CD1c-positive myeloid dendritic cell (primary cell): ENCODE data around the gene ABHD6.

ENCODE experiments used
- DNase-seq: peaks from one replicate; pipeline ENCODE4 v3.0.0-alpha.2; 2016; ENCODE audit errors: extremely low spot score

The ABHD6 gene, protein sequence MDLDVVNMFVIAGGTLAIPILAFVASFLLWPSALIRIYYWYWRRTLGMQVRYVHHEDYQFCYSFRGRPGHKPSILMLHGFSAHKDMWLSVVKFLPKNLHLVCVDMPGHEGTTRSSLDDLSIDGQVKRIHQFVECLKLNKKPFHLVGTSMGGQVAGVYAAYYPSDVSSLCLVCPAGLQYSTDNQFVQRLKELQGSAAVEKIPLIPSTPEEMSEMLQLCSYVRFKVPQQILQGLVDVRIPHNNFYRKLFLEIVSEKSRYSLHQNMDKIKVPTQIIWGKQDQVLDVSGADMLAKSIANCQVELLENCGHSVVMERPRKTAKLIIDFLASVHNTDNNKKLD

DNA sequence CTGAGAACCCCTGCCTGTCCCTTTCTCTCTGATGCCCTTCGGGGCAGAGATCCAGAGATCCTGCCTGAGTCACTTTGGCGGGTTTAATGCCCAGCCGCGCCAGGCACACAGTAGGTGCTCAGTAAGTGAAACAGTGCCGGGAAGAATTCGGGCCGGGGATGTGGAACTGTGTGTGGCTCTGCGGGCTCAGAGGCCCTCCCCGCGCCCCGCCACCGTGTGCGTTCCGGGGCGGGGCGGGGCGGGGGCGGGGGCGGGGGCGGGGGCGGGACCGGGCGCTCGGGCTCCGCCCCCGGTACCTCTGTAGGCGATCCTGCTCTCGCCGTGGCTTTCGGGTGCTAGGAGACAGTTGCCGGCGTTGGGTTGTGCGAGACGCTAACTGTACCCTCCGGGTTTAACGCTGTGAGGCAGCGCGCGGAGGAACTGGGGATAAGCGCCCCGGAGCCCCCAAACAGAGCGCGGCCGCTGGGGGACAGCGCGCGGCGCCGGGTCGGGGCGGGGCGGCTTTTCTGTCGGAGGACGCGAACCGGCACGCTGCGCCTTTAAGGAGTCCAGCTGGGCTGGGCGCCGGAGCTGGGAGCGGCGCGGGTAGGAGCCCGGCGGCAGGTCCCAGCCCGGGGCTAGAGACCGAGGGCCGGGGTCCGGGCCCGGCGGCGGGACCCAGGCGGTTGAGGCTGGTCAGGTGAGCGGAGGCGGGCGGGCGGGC, at the start of gene ABHD6:
Gene ABHD6, plus strand, starts transcription at position 555 of the 703 bp plus-strand sequence. CDS start 18,795 bp downstream, outside the sequence.
- peak; percentile 80 for DNase-seq

DNA sequence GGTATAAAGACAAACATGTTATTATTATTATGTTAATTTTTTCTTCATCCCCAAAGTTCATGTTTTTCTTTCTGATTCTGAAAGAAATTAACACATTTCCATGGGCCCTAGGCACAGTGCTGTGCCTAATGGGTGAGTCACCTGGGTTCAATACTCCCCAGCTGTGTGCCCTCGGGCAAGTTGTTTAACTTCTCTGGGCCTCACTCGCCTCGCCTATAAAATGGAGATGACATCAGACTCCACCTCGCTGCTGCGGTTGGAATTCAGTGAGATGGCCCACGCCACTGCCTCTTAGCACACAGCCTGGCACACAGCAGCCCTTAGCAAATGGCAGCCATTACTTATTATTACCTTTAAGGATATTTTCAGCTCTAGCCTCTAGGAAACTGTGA, 49.4 kb upstream of the ABHD6 start:
- no peak for DNase-seq

DNA sequence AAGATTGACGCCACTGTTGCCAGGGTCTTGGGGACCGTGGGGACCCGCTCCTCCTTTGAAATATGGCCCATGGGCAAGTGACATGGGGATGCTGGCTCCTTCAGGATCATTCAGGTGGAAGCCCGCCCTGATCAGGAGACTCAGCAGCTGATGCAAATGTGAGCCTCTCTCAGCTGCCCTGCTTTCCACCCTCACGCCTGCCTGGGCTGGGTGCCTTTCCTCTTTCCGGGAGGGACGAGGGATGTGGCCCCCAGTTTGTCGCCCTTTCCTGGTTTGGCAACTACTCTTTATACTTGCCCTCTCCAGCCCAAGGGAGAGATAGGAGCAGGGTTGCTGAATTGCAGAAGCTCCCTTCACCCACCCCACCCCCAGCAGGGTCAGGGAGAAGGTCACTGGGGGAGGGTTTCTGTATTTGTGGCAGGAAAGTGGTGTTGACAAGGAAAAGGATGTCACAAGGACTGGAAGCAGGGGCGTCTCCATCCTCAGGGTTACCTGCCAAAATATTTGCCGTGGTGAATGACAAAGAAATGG, 48.6 kb upstream of the ABHD6 start:
- peak; percentile 34 for DNase-seq

DNA sequence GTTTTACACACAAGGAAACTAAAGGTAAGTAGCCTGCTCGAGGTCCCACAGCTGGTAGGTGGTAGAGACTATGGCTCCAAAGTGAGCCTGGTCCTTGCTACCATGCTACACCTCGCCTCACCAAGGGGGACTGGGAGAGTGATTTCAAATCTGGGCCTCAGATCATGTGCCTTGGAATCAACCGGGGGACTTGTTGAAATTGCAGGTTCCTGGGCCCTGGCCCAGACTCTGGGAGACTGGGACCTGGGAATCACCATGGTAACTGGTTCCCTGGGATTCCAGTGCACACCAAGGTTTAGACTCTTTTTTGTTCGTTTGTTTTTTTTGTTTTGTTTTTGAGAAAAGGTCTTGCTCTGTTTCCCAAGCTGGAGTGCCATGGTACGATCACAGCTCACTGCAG, 47.9 kb upstream of the ABHD6 start:
- no peak for DNase-seq

DNA sequence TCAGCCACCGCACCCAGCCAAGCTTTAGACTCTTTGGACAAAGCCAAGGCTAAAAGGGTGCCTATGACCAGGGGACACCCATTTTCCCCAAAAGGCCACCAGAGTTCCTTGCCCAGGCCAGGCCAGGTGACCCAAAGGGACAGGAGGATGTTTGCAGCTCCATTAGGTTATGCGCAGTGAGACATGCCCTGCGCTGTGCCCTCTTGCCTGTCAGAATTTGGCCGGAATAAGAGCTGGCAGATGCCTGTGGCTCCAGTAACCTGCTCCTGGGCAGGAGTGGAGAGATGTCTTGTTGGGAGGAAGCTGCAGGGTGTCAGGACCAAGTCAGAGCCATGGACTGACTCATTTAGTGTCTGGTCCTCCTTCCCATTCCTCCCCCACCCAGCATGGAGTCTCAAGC, 47.3 kb upstream of the ABHD6 start:
- no peak for DNase-seq

DNA sequence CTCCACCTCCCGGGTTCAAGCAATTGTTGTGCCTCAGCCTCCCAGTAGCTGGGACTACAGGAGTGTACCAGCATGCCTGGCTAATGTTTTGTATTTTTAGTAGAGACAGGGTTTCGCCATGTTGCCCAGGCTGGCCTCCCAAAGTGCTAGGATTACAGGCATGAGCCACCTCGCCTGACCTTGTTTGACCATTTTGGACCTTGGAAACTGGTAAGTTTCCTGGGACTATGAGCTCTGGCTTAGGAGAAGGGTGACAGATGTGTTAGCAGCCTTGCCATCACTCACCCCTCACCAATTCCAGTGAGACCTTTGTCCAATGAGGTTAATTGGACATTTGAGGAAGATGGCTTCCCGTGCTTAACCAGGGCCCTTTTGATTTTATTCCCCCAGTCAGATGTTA, 46.7 kb upstream of the ABHD6 start:
- no peak for DNase-seq

DNA sequence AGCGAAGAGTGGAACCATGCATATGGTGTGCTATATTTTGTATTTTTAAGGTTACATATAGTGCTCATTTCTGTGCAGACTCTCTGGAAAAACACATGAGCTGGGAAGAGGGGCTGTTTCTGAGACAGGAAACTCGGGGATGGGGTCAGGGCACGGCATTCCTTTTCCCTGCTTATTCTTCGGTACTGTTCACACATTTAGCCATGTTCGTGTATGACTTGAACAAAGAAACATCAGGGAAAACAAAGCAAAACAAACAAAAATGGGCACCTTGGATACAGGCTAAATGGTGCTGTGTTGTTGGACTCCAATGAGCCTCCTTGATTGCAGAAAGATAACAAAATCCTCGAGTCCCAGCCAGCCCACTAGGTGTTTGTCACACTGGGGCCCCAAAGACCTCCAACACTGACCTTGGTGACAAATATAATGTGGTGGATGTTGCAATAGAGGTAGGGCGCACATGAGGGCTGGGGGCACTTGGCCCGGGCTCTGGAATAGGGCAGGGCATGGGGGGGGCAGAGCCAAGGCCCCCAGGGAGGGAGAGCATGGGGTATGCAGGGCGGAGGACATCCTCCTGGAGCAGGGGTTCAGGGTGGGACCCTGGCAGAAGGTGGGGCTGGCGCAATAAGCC, 46.1 kb upstream of the ABHD6 start:
- no peak for DNase-seq

DNA sequence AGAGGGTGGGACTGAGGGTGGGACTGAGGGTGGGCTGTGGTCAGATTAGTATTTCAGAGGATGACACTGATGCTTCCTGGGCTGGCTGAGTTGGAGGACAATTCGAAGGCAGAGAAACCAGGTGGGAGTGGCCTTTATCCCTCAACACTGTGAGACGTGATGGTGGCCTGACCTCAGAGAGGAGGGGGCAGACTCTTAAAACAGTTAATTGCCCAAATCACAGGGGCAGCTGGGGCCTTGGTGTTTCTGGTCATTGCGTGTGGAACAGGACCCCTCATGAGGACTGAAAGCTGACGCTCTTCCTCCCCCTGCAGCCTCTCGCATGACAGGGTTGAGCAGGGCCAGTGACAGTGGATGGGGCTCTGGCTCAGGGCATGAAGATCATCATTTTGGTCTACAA, 45.5 kb upstream of the ABHD6 start:
- DNase-seq: no peak

DNA sequence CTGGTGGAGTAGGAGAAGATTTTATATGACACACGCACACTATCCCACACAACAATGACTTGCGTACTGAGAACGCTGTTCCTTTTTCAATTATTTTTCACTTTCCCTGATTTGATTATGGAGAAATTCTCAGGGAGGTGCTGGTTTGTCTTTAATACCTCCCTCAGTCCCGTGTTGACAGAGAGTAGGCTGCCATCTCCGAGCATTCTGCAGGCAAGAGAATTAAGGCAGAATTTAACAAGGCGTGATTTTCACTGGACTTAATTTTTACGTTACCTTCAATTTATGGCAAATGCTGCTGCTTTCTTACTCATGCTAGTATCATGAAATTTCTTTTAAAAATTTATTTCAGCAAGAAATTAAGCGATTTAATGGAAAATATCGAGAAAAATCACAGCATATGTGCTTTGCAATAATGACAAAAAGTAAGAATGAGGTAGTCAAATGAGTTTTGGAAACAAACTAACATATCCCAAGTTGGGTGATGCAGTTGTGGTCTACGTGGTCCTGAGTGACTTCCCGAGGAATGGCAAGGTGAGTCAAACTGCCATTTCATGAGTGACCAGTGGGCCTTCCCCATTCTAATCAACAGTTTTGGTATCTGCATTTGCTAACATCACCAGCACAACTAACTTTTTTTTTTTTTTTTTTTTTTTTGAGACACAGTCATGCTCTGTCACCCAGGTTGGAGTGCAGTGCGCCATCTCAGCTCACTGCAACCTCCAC, 43.7 kb upstream of the ABHD6 start:
- DNase-seq: no peak

DNA sequence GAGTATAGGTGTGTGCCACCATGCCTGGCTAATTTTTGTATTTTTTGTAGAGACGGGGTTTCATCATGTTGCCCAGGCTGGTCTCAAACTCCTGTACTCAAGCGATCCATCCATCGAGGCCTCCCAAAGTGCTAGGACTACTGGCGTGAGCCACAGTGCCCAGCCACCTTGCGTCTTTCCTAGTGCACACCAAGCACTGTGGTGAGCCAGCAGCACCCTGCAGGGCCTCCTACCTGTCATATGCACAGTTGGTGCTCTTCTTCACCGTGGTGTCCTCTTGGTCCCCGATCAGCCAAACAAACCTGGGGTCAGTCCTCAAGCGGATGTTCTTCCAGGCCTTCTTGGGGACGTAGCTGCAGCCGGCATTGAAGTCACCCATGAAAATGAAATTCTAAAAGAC, 40.0 kb upstream of the ABHD6 start:
- DNase-seq: no peak

DNA sequence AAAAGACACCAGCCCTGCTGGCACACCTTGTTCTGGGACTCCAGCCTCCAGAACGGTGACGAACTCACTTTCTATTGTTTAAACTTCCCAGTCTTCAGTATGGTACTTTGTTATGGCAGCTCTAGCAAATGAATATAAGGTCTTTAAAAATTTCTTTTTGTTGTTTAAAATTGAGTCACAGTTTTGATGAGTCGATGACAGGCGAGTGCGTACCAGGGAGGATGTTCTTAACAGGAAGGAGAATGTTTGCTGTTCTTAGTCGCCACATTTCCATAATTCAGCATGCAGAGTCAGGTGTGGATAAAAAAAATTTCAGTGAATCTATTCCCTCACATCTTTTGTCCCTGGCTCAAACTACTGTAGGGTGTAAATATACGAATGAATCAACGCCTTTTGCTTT, 39.2 kb upstream of the ABHD6 start:
- DNase-seq: no peak

DNA sequence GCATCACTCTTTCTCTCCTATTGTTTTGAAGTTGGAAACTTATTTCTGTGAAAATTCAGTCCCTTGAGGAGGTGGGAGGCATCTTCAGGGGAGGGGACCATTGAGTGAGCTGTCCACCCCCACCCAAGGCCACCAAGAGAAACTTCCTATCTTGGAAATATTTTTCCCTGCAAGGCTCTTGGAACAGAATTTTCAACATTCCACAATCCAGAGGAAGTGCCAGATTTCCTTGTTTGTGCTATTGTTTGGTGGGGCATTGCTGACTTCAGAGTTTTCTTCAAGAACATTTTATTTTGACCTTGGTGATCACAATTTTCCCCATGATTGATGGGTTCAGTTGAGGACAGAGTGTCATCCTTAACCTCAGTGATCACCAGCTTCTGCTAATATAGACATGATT, 38.8 kb upstream of the ABHD6 start:
- DNase-seq: no peak

DNA sequence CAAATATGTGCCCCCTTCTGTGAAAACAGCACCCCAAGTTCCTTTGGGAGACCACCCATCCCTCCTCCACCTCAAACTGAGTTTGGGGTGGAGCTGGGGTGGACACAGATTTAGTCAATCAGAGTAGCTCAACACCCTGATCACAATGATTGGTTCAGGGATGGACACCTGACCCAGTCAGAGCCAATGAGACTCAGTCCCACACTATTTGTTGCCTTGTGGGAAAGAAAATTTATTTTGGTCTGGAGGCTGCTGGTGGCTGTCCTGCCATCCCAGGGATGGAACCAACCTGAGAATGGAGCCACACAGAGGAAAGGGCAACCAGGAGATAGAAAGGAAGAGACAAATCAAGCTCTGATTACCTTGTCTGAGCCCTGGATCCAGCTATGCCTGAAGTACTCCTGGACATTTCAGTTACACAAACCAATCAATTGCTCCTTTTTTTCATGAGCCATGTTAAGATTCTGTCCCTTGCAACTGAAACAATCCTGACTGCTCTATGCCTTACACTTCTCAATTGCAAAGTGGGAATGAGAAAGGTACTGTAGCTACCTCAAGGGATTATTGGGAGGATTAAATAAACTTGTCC, 37.4 kb upstream of the ABHD6 start:
- no peak for DNase-seq

DNA sequence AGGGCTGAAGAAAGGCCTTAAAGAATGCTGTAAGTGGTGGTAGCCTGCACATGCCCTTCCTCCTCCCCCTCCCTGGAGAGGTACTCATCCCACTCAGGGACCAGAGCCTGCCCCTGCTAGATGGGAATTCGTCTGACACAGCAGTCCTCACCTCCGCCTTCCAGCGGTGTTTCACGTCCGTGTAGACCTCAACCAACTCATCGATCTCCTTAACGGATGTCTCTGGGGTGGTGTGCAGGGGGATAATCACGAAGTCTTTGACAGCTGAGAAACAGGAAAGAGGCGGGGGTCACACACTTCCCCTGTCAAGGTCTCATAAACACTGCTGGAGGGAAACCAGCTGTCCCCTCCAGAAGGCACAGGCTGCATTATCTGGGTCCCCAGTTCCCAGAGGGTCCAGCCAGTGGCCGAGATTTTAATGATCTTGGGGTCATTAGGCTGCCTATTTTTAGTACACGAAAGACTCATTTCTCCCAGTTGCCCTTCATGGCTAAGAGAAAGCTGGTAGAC, 36.7 kb upstream of the ABHD6 start:
- no peak for DNase-seq

DNA sequence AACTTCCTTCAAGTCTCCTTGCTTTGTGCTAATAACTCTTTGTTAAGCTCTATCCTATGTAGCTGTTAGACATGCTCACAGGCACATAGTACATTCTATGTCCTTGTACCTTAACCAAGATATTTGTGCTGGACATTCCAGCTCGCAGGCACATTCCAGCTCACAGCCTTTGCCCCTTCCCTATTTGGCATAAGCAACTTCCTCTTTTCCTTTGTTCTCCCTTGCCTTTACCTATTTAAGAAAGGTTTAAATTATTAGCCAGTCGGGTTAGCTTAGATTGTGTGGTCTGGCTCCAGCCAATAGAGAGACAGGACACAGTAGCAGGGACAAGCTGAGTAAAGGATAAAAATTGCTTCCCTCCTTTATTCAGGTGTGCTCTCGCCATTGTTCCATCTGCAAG, 36.1 kb upstream of the ABHD6 start:
- peak; percentile 35 for DNase-seq

DNA sequence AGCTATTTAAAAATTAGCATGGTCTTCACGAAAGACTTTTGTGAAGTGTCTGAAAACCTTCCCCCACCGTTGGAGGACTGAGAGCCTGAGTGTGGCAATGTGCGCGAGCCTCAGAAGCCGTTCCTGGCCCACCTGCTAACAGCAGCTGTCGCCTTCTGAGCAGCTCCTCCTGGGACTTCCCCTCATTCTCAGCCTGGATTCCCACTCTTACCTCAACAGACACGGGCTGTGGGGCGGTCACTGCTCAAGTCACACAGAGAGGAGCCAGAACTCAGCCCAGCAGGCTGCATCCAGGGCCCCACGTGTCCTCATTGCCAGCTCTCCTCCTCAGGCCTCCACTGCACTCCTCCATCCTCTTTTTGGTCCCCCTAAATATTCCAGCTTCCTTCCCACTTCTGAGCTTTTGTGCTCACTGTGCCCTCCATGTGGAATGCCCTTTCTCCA, 34.7 kb upstream of the ABHD6 start:
- DNase-seq: no peak

DNA sequence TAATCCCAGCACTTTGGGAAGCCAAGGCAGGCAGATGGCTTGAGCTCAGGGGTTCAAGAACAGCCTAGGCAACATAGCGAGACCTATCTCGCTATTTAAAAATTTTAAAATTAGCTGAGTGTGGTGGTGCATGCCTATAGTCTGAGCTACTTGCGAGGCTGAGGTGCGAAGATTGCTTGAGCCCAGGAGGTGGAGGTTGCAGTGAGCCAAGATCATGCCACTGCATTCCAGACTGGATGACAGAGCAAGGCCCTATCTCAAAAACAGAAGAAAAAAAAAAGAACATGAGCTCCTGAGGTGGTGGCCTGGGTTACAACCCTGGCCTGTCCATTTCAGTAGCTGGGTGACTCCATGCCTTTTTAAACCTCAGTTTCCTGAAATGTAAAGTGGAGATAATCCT, 34.1 kb upstream of the ABHD6 start:
- no peak for DNase-seq

DNA sequence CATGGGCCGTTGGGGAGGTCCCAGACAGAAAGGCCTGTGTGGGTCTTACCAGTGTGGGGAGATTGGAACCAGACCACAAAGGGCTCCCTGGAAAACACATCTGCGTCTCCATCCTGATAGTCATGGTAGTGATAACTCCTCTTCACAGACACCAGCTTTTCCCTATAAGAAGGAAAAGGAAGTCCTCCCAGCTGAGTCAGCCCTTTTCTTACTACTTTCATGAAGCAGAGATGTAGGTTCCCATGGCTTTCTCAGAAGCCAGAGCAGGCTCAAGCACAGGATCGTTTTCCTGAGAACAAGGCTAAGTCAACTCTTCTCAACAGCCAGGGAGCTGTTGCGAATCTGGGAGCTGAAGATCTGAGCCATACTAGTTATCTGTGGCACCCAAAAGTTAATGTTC, 32.9 kb upstream of the ABHD6 start:
- DNase-seq: peak; percentile 63

DNA sequence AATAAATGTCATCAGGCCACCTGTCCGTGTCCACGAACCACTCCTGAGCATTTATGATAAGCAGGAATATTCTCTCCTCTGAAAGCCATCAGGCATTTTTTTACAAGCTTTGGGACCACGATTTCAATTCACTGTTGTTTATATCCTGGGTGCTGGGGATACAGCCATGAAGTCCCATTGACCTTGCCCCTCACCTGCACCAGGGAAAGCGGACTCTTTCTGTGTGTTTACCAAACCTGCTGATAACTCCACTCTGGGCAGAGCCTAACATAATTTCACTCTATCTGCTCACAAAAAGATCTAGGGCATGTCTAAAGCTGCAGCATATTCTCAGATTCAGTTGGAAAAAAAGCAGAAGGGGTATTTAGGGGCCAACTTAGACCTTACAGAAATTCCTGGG, 31.6 kb upstream of the ABHD6 start:
- DNase-seq: no peak

DNA sequence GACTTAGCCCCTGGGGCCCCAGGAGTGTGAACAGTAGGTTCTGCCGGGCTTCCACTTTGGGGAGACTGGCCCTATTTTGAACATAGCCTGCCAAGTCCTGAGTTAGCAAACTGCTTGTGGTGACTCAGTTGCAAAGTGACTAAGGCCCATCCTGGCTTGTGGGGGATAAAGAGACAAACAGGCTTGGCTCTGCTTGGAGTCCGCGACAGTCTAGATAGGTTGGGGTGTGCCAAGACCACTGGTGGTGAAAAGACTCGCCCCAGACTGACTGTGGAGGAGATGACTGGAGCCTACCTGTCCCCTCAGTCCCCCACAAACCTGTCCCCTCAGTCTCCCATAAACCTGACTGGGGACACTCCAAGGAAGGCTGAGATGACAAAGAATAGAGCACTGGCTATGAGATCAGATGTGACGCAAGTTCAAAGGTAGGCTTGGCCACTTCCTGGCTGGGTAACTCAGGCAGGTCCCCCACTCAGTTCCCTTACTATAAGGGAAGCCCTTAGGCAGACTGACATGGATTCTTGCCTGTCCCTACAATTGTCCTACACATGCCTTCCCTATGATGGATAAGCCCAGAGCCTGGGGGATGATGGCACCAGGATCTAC, 31.1 kb upstream of the ABHD6 start:
- peak; percentile 64 for DNase-seq

DNA sequence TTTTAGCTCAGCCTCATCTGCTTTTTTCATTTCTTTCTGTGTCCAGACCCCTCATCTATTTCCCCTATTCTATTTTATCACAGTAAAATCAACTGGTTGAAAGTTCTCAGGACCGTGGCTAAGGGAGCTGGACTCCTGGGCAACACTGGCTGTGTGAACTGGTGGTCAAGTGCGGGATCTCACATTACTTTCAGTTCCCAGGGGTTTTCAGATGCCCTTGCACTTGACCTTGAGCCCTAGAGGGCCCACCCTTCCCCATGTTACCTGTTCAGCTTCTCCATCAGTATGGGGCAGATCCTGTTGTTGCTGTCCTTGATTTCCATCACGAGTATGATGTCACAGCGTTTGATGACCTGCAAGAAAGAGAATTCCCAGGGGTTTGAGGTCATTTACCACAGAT, 29.6 kb upstream of the ABHD6 start:
- DNase-seq: no peak
